ENCODE data around the gene NUDT5.

- no peak for TF ChIP-seq RAD21 (conservative IDR thresholded peaks at IDR 0.05)
- TF ChIP-seq SMC3 (conservative IDR thresholded peaks at IDR 0.05; ENCODE audit: poor library complexity), result no peak
- TF ChIP-seq EP300 (conservative IDR thresholded peaks at IDR 0.05; ENCODE audit: poor library complexity, severe bottlenecking), result no peak
- TF ChIP-seq EZH2 (IDR thresholded peaks at IDR 0.05; ENCODE audit: borderline replicate concordance, insufficient read depth, low read length, poor library complexity, severe bottlenecking), result no peak
- no peak for TF ChIP-seq POLR2AphosphoS5 (IDR thresholded peaks at IDR 0.05)
- TF ChIP-seq, protein P1, sequence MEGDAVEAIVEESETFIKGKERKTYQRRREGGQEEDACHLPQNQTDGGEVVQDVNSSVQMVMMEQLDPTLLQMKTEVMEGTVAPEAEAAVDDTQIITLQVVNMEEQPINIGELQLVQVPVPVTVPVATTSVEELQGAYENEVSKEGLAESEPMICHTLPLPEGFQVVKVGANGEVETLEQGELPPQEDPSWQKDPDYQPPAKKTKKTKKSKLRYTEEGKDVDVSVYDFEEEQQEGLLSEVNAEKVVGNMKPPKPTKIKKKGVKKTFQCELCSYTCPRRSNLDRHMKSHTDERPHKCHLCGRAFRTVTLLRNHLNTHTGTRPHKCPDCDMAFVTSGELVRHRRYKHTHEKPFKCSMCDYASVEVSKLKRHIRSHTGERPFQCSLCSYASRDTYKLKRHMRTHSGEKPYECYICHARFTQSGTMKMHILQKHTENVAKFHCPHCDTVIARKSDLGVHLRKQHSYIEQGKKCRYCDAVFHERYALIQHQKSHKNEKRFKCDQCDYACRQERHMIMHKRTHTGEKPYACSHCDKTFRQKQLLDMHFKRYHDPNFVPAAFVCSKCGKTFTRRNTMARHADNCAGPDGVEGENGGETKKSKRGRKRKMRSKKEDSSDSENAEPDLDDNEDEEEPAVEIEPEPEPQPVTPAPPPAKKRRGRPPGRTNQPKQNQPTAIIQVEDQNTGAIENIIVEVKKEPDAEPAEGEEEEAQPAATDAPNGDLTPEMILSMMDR (IDR thresholded peaks at IDR 0.05; ENCODE audit: poor library complexity, severe bottlenecking), result no peak
Measured at GRCh38 chr10:12188656-12189055, 7.0 kb downstream of the NUDT5 start.
